HG02840 (cell line): ENCODE results near the gene CCDC40.
"Not testable (repeated sequence)": the region's sequence is repeated elsewhere in the genome, so short reads cannot be mapped to it uniquely, and the experiment has no call there.

Source experiments
- ATAC-seq: cut with Tn5 transposase; IDR thresholded peaks from one replicate; pipeline ENCODE4 v1.9.1; 2021; ENCODE audit warnings: mild to moderate bottlenecking, moderate library complexity, moderate number of reproducible peaks; ENCODE audit not compliant: unreplicated experiment, low FRiP score

CCDC40 gene

GRCh38 chr17:80036715-80037477 lies 454 bp downstream of the CCDC40 start:
- ATAC-seq, result no peak

GRCh38 chr17:80043963-80044362 lies 7.5 kb downstream of the CCDC40 start:
- ATAC-seq, result no peak

- no peak for ATAC-seq
Observed at GRCh38 chr17:80045703-80046102, 9.3 kb downstream of the CCDC40 start.

- not testable (repeated sequence) for ATAC-seq
Observed at GRCh38 chr17:80046709-80047108, 10.3 kb downstream of the CCDC40 start.

- no peak for ATAC-seq
Observed at GRCh38 chr17:80047176-80047575, 10.7 kb downstream of the CCDC40 start.

- no peak for ATAC-seq
Observed at GRCh38 chr17:80049986-80050385, 13.5 kb downstream of the CCDC40 start.

- ATAC-seq, result no peak
Observed at GRCh38 chr17:80050706-80051105, 14.3 kb downstream of the CCDC40 start.

GRCh38 chr17:80051681-80052080 lies 15.2 kb downstream of the CCDC40 start:
- no peak for ATAC-seq

- ATAC-seq, result no peak
Observed at GRCh38 chr17:80053102-80053501, 16.7 kb downstream of the CCDC40 start.

- no peak for ATAC-seq
Observed at GRCh38 chr17:80055597-80055996, 19.2 kb downstream of the CCDC40 start.

- no peak for ATAC-seq
Observed at GRCh38 chr17:80058311-80058955, 22.0 kb downstream of the CCDC40 start.

GRCh38 chr17:80060644-80061043 lies 24.2 kb downstream of the CCDC40 start:
- ATAC-seq, result no peak

GRCh38 chr17:80061421-80061820 lies 25.0 kb downstream of the CCDC40 start:
- no peak for ATAC-seq

- ATAC-seq, result no peak
Observed at GRCh38 chr17:80063830-80064585, 27.6 kb downstream of the CCDC40 start.

GRCh38 chr17:80064696-80065095 lies 28.3 kb downstream of the CCDC40 start:
- ATAC-seq, result no peak

- ATAC-seq, result no peak
Observed at GRCh38 chr17:80065478-80066170, 29.2 kb downstream of the CCDC40 start.

- no peak for ATAC-seq
Observed at GRCh38 chr17:80067393-80067986, 31.0 kb downstream of the CCDC40 start.

GRCh38 chr17:80068301-80069222 lies 32.1 kb downstream of the CCDC40 start:
- no peak for ATAC-seq

- no peak for ATAC-seq
Observed at GRCh38 chr17:80070375-80071115, 34.1 kb downstream of the CCDC40 start.
